Measurements from ENCODE around the gene KLHL13.

DNA sequence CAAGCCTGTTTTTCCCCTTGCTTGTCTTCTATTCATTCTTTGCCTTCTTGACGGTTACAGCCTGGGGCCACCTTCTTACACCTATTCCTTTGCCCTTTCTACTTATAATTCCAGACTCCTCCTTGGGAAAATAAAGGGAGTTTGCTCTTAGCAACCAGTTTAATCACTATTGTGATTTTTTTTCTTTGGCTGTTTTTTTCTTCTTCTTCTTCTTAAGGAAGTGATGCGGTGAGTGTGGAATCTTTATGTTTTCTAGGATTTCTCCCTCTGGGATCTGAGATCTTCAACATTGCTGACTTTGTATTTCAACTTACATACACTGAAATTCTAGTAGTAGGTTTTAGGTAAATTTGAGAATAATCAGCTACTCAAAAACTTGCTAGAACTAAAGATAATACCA lies 1.1 kb upstream of the KLHL13 start:
- TF ChIP-seq, protein P1, sequence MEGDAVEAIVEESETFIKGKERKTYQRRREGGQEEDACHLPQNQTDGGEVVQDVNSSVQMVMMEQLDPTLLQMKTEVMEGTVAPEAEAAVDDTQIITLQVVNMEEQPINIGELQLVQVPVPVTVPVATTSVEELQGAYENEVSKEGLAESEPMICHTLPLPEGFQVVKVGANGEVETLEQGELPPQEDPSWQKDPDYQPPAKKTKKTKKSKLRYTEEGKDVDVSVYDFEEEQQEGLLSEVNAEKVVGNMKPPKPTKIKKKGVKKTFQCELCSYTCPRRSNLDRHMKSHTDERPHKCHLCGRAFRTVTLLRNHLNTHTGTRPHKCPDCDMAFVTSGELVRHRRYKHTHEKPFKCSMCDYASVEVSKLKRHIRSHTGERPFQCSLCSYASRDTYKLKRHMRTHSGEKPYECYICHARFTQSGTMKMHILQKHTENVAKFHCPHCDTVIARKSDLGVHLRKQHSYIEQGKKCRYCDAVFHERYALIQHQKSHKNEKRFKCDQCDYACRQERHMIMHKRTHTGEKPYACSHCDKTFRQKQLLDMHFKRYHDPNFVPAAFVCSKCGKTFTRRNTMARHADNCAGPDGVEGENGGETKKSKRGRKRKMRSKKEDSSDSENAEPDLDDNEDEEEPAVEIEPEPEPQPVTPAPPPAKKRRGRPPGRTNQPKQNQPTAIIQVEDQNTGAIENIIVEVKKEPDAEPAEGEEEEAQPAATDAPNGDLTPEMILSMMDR (IDR thresholded peaks at IDR 0.05), result no peak
- TF ChIP-seq POLR2A (IDR thresholded peaks at IDR 0.05), result no peak

Measured in uterus (tissue), 2 donors.